SW 1271 (cell line): Measurements from ENCODE around the gene EGLN3.
A peak's percentile ranks its signal among the peaks of the same experiment; 100 is the strongest.
"Not testable (repeated sequence)": the region's sequence is repeated elsewhere in the genome, so short reads cannot be mapped to it uniquely, and the experiment has no call there.

Experiments
- DNase-seq, 2 experiments: peaks; one replicate each; lab custom pipeline; 2025; lab: John Stamatoyannopoulos, UW

EGLN3 gene

DNA sequence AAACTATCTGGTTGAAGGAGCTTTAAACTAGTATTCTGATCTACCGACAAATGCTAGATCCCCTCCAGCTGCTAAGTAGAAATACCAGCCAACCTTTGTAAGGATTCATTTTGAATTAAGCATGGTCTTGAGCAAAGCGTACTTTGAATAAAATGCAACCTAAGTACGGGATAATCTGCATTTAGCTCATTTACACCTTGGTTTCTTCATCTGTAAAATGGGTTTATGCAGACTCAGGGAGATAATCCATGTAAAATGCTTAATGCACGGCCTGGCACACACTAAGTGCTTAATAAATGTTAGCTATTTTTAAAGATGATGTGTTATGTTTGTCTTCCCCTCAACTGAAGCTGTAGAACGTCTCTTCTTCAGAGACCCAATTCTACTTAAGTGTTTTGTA is 15.9 kb downstream of the EGLN3 start:
- no peak for DNase-seq

DNA sequence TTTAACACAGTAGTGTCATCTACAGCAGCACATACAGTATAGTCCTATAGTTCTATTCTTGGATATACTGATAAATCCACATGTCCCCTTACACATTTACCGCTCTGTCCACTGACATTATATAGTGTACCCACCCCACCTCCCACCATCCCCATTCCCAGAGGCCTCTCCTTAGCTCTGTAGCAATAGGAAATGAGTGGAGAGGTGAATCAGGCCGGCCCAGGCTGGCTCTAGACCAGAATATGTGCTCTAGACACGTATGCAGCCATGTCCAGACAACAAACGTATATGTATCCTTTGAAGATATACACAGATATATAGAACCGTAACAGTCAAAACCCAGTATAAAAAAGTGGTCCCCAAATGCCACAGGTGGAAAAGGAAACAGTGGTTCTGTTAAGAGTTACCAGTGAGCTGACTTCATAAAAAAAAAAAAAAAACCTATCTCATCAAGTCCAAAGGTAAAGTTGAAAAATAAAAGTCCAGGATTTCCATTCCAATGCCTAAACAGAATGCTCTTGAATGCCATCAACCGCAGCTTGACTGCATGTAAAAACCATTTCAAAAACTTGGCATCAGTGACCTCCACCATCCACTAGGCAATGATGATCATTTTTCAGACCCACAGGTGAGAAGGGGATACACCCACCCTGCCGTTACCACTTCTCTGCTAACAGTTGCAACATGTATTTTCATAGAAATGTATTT is 16.7 kb downstream of the EGLN3 start:
- no peak for DNase-seq

DNA sequence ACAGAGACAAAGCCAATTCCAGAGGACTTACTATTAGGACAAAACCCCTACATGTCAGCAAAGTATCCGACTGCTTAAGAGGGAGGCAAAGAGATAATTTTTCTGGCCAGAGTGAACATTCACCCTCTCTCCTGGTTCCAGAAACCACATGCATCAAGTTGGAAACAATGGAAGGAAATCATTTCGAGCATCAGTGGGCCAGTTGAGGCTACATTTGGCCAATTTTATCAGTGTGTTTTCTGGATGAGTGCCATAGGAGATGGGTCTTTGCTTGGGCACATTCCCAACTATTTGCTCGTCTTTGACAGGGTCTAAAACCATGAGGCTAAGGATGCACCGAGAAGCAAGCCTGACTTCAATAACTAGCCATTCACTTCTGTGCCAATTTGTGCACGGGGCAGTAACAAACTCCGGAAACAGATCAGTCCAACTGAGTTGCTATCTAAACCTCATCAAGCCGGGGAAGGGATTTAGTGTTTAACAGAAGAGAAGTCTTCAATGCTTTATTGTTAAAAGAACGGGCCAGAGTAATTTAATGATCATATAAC is 17.4 kb downstream of the EGLN3 start:
- no peak for DNase-seq

DNA sequence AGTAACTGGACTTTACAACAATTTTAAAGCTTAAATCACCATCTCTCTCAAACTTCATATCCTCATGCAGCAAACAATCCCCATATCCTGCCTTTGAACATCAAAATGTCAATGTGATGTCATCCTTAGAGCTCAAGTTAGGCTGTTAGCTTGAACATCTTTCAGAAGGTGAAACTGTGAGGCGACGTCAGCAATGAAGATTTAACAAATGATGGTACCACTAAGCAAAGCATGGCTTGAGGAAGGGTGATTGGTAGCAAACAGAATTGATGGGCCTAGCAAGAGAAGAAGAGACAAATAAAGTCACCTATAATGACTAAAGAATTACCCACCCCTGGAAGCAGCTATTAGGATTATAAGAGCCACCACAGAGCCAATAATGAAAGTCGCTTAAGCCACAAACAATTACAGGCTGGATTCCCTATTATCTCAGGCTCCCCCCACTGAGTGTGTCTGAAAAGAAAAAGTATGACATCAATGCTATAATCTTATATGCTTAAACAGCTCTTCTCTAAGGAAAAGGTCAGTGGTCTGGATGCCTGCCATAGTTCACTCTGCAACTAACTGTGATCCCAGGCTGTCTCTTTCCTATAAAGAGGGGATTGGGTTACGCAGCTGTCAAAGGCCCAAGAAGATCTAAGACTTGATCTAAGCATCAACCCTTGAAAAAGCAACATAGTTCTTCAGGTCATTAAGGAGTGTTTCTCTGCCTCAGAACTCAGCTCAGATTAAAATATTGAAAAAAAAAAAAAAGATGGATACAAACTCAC is 18.1 kb downstream of the EGLN3 start:
- DNase-seq, result no peak

DNA sequence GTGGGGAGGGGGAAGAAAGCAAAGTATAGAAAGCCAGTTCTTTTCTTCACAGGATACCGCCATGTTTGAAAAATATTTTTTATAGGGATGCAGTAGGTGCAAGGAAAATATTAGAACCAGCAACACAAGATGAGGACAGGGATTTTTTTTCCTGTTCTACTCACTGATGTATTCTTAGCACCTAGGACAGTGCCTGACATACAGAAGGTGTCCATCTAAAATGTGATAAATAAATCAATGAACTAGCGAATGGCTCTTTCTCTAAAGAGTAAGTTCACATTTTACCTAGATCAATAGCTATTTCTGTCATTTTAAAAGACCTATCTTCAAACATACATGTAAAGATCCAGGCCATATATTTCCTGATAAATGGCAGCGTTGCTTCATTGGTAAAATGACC is 18.8 kb downstream of the EGLN3 start:
- DNase-seq, result no peak

DNA sequence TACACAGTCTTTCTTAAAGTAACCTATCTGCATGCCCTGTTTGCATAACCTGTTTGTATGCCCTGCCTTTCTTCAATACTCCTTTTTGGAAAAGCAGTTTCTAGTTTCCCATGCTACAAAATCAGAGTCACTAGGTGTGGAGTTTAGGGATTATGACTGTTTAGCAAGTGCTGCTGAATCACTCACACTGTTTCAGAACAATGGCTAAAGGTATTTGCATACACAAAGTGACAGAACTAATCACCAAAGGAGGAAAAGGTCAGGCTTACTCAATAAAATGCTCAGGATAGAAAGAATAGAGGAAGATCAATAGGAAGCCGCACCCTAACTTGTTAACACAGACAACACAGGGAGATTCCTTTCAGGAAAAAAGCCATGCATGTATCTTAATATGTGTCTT is 19.4 kb downstream of the EGLN3 start:
- DNase-seq, result no peak

DNA sequence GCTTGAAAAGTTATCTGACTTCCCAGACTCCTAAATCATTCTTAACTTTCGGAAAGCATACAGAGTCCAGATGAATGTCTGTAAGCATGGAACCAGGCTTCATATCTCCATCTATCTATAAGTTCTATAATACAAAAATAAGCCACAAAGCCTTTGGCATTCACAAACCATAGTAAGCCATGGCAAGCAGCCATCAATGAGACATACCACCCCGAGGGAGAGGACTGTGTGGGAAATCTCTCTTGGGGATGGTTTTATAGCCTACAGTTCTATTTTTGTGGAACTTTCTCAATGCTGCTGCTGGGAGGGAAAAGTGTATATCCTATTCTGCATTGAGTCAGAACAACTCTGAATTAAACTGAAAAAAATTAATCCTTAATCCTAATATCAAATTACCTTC is 20.4 kb downstream of the EGLN3 start:
- DNase-seq, result no peak

DNA sequence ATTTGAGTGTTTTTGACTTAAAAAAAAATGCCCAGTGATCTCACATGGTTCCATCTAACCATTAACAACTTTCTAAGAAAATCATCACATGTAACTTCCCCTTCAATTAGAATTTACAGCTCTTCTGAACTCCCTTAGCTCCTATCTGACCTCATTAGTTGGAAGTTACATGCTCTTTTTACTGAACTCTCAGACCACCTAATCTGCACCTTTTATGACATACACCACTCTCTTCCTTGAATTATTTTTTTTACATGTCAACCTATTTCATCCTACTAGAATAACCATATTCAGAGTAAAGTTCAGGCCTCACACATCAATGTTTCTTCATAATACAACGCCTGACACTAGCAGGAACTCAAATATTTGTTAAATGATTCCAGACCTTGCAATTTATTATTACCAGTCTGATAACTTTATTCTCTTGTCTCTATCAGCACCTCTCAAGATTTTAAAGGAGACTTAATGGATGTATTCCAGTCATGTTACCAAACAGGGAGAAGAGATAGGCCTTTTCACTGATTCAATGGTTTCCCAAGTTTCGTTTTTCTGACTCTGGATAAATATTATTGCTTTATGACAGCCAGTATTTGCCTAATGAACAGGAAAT is 21.0 kb downstream of the EGLN3 start:
- no peak for DNase-seq

DNA sequence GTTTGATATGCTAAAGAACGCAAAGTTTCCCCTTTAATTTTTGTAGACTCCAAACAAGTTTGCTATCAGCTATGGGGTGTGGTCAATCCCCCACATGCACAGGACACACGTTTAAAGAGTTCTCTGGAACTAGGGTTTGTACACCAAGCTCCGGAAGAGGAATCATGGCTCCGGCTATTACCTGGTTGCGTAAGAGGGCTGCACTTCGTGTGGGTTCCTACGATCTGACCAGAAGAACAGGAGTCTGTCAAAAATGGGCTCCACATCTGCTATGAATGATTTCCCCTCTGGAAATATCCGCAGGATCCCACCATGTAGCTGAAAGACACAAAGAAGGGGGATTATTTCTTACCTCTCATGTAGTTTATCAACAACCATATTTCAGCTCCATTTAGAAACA is 22.0 kb downstream of the EGLN3 start:
- DNase-seq, result no peak

DNA sequence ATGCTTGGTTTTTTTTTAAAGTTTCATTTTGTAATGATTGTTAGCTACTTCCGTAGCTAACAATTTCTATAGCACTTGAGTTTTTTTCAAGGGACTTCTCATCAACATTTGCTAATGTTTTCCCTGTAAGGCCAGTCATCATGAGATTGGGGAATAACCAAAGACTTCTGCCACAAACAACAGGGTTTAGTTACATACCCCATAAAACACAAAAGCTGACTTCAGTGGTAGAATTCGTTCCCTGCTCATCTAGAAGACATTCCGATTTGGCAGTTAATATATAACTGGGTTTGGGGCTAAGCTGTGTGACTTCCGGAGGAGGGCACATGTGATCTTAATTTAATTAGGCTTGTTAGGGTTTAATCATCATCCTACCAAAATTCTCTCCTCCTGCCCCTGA is 22.9 kb downstream of the EGLN3 start:
- DNase-seq, result no peak

DNA sequence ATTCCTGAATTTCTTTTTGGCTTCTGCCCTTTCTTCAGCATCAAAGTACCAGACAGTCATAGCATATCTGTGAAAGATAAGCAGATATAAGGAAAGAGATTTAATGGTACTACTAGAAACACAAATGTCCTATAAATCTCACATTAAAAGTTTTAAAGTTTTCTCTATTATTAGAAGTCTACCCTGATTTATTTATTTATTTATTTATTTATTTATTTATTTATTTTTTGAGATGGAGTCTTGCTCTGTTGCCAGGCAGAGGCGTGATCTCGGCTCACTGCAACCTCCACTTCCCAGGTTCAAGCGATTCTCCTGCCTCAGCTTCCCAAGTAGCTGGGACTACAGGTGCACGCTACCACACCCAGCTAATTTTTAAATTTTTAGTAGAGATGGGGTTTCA is 23.9 kb downstream of the EGLN3 start:
- DNase-seq, result not testable (repeated sequence)

DNA sequence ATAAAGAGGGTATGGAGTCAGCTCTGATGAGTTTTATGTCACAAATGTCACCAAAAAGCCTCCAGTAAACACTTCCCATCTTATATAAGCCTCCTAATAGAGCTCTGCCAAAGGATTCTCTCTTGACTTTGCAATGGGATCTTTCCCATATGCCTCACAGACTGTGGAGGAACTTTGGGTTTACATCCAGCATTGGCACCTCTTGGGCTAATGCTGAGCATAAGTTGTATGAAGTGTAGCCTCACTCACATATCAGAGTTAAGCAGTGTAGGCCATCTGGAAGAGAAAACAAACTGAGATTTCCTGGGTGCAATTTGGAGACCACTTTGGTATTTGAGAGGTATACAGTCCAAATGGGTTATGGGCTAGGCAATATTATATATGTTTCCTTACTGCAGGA is 24.9 kb downstream of the EGLN3 start:
- no peak for DNase-seq

DNA sequence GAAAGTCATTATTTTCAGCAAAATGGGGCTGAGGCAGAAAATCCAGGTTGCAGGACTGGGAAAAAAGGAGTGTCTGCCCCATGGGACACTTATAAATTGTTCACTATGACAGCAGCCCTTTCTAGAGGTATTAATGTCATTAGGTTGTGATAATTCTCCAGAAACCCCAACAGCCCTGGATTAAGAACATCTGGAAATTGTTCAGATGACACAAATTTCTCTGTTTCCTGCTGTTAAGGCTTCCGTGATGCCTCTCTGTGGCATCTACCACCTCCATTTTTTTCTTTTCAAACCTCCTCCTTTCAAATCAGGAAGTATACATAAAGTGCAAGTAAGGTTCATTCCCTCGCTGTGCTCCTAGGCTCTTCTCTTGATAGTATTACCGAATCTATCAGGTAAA is 25.6 kb downstream of the EGLN3 start:
- DNase-seq, result no peak

DNA sequence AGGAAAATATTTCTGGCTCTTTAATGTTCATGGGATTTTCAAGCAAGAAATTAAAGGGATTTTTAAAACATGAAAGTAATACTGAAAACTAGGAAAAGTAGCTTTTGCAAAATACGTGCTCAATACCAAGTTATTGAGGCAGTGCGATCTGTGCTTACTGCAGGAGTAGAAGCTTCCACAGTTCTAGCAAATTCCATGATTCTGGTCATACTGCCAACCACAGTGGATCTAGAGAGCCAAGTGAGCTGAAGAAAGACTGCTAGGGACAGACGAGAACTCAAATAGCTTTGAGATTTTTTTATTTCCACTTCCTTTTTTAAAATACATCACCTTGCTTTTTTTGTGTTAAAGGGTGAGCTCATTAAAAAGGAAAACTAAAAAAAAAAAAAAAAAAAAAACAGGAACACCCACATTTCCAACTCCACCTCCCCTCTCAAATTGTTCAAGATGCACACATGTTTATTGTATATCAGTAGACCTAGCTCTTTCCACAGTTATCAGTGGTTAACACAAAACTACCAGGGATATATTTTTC is 26.2 kb downstream of the EGLN3 start:
- no peak for DNase-seq

DNA sequence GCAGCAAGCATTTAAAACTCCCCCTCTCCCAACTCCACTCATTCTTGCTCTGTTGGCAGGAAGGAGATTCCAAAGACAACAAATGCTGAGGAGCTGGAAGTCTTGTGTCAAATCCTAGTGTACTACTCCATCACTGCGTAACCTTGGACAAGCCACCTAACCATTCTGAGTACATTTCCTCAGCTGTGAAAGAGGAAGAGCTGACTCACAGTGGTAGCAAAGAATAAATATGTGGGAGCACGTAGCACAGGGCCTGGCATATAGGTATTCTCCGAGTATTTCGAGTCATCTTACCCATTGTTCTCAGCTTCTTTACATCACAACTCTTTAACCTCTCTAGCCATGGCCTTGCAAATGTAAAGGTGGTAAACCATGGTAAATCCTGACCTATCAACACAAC is 28.7 kb downstream of the EGLN3 start:
- DNase-seq, result no peak

DNA sequence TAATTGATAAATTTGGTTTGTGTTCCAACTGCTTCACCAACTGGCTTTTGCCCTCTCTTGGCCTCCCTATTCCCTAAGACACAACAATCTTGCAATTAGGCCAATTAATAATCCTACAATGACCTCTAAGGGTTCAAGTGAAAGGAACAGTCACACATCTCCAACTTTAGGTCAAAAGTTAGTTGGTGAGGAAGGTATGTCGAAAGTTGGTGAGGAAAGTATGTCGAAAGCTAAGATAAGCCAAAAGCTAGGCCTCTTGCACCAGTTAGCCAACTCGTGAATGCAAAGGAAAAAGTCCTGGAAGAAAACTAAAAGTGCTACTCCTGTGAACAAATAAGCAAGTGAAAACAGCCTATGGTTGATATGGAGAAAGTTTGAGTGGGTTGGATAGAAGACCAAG is 32.6 kb downstream of the EGLN3 start:
- DNase-seq, result no peak

DNA sequence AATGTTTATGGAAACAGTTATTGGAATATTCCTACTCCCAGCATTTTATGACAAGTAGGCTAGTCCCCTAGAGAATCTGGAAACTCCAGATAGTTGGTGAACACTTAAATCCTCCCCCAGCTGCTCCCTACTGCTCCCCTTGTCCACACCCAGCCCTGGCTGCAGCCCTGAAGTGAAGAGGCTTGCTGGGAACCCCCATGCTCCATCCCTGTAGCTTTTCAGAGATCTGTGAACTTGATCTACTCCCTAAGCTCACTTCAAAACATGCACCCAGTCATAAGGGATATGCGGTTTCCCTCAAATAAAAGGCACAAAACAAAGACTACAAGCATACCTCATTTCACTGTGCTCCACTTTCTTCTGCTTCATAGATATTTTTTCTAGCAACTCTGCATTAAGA is 33.2 kb downstream of the EGLN3 start:
- no peak for DNase-seq

DNA sequence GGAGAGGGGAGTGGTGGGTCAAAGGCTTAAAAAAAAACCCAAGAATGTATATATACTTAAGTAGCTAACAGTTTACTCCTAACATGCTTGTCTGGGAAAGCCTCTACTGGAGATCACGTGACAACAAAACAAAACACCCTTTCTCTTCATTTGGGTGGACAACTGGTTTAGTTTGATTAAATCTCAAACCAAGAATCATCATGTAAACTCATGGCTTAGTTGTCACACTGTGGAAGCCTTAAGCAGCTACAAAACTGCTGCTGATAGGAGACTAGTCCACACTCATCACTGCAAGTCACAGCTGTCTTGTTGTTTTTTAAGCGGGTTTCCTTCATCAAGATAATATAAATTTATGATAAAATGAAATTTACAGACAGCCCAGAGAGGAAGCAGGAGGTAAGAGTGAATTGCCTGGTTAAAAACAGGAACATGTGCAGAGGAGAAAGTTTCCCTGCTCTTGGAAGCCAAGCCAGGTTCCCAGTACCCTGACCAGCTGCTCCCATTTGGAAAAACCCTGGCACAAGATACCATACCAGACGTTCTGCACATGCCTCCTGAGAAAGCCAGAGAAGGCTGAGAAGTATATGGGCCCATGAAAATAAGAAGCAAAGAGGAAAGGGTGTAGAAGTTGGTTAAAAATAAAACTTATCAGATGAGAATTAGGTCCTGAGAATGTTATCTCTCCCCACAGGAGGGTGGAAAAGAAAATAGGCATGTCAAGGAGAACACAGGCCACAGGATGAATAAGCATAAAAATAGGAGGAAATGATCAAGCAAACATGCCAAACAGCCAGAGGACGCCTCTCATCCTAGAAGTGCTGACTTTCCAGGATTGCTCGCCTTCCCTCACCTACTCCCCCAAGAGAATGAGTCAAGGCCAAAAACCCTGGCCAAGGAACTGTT is 34.0 kb downstream of the EGLN3 start:
- DNase-seq, result no peak

DNA sequence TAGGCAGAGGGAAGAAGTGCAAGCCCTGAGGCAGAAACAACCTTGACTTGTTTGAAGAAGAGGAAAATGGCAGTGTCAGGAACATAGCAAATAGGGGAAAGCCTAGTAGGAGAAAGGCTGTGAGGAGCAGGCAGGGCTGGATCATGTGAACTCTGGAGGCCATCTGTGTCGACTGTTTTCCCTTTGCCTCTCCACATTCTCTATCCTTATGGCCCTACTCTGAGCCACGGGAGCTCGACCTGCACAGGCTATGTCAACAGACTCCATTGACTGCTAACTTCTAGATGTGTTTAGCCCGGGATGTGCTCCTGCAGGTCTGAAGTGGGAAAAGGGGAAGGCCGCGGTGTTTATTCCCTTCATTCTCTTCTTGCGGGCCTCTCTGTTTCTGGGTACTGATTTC is 35.2 kb downstream of the EGLN3 start:
- no peak for DNase-seq

DNA sequence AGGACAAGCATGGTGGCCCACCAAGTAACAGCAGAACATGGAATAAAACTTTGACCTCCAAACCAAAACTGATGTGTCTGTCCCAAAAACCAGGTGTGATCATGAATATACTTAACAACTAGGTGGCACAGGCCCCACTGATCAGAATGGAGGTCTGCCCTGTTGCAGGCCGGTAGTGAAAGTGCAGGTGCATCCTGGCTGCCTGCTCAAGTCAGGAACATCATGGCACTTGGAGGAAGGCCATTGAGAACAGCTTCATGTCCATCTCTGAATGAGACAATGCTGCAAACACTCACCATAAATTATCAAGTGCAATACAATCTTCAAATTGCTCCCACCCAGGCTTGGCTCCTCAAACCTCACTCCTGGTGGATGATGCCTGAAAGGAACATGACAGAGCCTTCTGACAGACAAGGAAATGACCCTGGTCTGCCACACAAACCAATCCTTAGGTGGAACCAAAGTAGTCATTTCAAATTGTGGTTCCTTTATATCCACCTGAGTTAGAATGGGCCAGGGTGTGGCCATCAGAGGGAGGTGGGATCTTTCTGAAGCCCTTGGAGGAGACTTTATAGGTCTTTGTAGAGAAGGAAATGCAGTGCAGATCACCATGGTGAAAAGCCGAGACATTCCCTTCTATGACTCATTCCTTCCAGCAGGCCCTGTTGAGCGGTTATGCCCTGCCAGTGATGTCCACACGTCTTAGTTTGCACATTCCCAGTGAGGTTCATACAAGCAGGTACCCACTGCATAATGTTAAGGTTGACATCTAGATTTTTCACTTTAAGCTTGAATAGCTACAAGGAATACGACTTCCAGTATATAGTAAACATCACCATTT is 36.0 kb downstream of the EGLN3 start:
- DNase-seq, result peak in 1 of 2 experiments; percentile 46

DNA sequence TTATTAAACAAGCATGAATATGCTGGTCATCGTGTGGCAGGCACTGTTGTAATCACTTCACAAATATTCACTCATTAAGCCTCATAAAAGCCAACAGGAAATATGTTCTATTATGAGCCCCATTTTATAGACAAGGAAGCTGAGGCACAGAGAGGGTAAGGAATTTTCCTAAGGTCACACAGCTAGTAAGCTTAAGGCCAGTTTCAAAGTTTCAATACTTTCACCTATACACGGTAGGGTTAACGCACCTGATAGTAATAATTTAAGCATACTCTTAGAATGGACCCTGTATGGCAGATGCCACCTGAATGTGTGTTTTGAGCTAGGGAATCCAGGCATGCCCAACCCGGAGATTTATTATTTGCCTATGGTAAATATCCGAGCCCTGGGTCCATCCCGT is 39.8 kb downstream of the EGLN3 start:
- DNase-seq, result no peak
